WTC11 (cell line): ENCODE results near the gene OR4F15.

Experiments used
- CBFB ChIP-seq: sonication (generic); formaldehyde crosslinking; IDR thresholded peaks from 2 replicates; pipeline ENCODE4 v1.8.1; 2022; ENCODE audit warnings: mild to moderate bottlenecking, low read depth, missing genetic modification reagents
- ELF4 ChIP-seq: sonication (generic); formaldehyde crosslinking; IDR thresholded peaks from 2 replicates; pipeline ENCODE4 v1.8.1; 2022; ENCODE audit warnings: low read depth, mild to moderate bottlenecking, moderate library complexity, missing genetic modification reagents
- GABPB1 ChIP-seq: sonication (generic); formaldehyde crosslinking; IDR thresholded peaks from 2 replicates; pipeline ENCODE4 v1.8.1; 2023; ENCODE audit warnings: mild to moderate bottlenecking, missing genetic modification reagents
- ZNF423 ChIP-seq: fragments of 250-450 bp; sonication (Bioruptor Pico); IDR thresholded peaks from 2 replicates; pipeline ENCODE4 v2.1.2; 2022; ENCODE audit warnings: mild to moderate bottlenecking, moderate library complexity
- TF ChIP-seq, protein P1 (sequence below): fragments of 200-600 bp; IDR thresholded peaks from 2 replicates; pipeline ENCODE4 v1.8.0; 2022; ENCODE audit warnings: antibody characterized with exemption

GRCh38 chr15:101775136-101775535 lies 36.9 kb upstream of the OR4F15 start:
- TF ChIP-seq, protein P1, sequence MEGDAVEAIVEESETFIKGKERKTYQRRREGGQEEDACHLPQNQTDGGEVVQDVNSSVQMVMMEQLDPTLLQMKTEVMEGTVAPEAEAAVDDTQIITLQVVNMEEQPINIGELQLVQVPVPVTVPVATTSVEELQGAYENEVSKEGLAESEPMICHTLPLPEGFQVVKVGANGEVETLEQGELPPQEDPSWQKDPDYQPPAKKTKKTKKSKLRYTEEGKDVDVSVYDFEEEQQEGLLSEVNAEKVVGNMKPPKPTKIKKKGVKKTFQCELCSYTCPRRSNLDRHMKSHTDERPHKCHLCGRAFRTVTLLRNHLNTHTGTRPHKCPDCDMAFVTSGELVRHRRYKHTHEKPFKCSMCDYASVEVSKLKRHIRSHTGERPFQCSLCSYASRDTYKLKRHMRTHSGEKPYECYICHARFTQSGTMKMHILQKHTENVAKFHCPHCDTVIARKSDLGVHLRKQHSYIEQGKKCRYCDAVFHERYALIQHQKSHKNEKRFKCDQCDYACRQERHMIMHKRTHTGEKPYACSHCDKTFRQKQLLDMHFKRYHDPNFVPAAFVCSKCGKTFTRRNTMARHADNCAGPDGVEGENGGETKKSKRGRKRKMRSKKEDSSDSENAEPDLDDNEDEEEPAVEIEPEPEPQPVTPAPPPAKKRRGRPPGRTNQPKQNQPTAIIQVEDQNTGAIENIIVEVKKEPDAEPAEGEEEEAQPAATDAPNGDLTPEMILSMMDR: no peak
- no peak for TF ChIP-seq ELF4 (CRISPR knock-in tag)
- no peak for TF ChIP-seq CBFB (CRISPR knock-in tag)
- TF ChIP-seq GABPB1 (CRISPR knock-in tag): no peak
- no peak for TF ChIP-seq ZNF423
